T-helper 2 cell treated with Interferon-gamma antibody and Interleukin-4, amounts not matched to agents 100 ng/mL and 5 ng/mL, for 36 hours (primary cell): Measurements from ENCODE around the gene RAD18. TPM values are rescaled to one million over a fixed set of nuclear protein-coding genes. Genes with fewer than 3 reads are reported as not detected.

Experiments
- intact Hi-C: fragments of 100-400 bp; cut with micrococcal nuclease; formaldehyde crosslinking; loops from one replicate; pipeline ENCODE4 v1.15.1; 2023
- total RNA-seq: library from RNA; stranded (reverse); gene quantifications from 2 replicates; pipeline ENCODE4 v1.2.3, GENCODE V29; 2022

Gene RAD18
- total RNA-seq, 1 donor from 2014 or later, result 35.0 TPM

DNA sequence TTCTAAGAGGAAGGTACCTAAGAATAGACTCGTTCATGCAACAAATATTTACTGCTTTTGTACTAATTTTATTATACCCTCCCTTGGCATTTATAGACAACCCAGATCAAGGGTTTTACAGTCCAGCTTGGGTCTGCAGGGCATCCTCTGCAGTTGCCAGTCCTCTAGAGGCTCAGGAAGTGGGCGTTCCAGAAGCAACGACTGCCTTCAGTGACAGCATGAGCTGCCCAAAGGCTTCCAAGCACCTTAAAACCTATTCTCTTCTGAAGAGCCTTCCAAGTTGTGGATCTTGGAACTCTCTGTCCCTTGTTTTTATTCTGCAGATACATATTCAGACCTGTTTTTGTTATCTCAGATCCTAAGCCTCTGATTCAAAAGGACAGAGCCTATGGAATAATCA, 95.6 kb downstream of the RAD18 start:
- intact Hi-C loops, result no loop called here

GRCh38 chr3:8865697-8866096, 97.6 kb downstream of the RAD18 start:
- intact Hi-C loops, result no loop called here

- intact Hi-C loops, result no loop called here
These were observed 98.6 kb downstream of the RAD18 start for GRCh38 chr3:8864402-8865350.

GRCh38 chr3:8863891-8864290, 99.4 kb downstream of the RAD18 start:
- intact Hi-C loops, result no loop called here

DNA sequence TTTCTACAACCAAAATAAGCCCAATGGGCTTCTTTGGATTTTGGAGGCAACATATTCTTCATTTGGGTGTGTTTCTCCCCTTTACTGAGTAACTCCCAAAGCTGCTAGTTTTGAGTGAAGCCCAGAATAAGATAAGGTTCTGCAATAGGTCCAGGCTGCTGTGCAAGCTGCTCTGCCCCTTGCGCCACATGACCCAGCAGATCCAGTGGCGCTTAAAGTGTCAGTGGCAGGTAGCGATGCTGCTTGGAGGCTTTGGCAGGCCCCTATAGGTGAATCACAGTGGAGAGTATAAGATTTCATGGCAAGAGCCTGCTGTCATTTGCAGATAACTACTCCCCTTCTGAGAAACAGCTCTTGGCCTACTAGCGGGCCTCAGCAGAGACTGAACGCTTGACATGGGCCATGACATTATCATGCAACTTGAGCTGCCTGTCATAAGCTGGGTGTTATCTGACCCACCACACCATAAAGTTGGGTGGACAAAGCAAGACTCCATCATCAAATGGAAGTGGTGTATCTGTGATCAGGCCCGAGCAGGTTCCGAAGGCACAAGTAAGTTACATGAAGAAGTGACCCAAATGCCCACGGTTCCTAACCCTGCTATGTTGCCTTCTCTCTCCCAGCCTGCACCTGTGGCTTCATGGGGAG, 105.4 kb downstream of the RAD18 start:
- intact Hi-C loops, result no loop called here

DNA sequence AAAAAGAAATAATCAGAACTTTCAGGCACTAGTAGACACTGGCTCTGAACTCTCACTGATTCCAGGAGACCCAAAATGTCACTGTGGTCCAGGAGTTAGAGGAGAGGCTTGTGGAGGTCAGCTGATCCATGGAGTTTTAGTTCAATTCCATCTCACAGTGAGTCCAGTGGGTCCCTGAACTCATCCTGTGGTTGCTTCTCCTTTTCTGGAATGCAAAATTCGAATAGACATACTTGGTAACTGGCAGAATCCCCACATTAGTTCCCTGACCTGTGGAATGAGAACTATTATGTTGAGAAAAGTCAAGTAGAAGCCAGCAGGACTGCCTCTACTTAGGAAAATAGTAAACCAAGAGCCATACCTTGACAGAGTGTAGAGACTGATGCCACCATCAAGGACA, 106.6 kb downstream of the RAD18 start:
- intact Hi-C loops, result no loop called here

- intact Hi-C loops, result no loop called here
These were observed 107.2 kb downstream of the RAD18 start for GRCh38 chr3:8856071-8856470.

DNA sequence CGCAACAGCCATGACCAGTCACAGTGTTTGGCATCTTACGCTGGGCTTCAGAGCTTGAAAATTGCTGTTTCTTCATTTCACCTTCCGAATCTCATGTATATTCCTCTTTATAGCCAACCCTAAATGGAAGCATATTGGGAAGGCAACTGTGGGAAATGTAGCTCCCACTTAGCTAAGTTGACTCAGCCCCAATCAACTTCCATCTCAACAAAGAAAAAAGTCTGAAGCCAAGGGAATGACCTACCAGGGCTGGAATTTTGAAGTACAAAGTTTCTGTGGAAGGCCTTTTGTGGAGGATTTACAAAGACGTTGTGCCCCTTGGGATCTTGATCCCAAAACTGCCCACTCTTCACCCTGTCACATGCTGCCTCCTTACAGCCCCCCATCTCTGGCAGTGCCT, 108.6 kb downstream of the RAD18 start:
- intact Hi-C loops, result no loop called here

GRCh38 chr3:8853081-8853480, 110.2 kb downstream of the RAD18 start:
- intact Hi-C loops, result no loop called here

- intact Hi-C loops, result no loop called here
These were observed 110.8 kb downstream of the RAD18 start for GRCh38 chr3:8852511-8852910.

DNA sequence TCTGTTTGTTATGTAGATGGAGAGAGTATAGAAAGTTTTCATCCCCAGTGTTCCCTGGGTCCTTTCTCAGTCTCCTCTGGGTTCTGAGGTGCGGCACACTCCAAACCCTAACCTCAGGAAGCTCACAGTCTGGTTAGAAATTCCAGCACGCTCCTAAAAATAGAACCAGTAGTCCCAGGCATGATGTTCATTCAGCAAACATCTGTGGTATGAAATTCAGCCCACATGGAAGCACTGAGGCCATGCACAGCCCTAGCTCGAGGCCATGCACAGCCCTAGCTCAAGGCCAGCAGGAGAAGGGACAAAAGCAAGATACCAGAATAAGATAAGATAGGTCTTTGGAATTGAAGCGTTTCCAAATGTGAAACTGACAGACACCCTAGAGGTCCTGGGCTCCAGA, 111.6 kb downstream of the RAD18 start:
- intact Hi-C loops, result no loop called here

DNA sequence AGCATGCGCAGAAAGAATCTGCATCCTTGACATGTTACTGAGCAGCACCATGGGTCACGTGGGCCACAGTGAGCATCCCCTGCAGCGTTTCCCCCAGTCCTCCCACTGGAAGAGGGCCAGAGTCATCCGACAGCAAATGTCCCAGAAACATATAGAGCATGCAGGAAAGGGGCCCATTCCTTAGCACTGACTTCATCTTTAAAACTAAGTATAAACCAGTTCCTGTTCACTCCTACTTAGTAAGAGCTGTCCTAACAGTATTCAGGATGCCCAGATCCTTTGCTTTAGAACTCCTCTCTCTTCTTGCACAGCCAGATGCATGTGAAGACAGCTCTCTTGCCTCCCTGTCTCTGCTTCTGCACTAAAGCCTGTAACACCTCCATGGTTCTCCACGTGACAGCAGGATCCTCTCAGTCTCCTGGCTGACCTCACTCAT, 114.6 kb downstream of the RAD18 start:
- intact Hi-C loops, result no loop called here

- intact Hi-C loops, result no loop called here
These were observed 116.0 kb downstream of the RAD18 start for GRCh38 chr3:8847317-8847716.

- intact Hi-C loops, result no loop called here
These were observed 117.1 kb downstream of the RAD18 start for GRCh38 chr3:8846176-8846575.

GRCh38 chr3:8845641-8846040, 117.6 kb downstream of the RAD18 start:
- intact Hi-C loops, result no loop called here

DNA sequence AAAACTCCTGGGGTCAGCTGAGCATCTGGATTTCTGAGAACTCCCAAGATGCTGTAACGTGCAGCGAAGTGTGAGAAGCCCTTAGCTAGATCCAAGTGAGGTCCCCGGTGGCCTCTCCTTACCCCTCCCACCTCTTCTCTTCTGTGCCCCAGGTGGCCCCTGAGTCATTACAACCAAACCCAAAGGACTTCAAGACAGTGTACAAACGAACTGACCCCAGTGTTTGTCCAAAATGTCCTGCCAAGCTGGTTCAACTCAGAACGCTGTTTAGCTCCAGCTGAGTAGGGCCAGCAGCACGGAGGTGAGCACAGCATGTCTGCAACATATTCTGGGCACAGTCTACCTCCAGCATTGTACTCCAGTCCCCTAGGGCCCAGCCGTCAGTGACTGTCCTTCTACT, 119.9 kb downstream of the RAD18 start:
- intact Hi-C loops, result no loop called here

DNA sequence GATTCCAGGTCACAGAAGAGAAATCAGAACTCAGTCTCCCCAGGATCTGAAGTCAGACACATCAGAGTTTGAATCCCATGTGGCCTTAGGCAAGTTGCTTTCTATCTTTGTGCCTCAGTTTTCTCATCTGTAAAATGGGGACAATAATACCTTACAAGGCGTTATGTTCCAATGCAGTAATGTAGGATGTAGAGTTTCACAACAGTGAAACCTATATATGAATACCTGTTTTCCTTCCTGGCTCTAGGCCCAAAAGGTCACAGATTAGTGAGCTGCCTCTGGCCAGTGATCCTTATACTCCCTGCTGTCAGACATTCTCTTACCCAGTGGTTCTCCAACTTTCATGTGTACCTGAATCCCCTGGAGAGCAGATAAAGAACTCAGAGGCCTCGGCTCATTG, 121.0 kb downstream of the RAD18 start:
- intact Hi-C loops, result no loop called here

DNA sequence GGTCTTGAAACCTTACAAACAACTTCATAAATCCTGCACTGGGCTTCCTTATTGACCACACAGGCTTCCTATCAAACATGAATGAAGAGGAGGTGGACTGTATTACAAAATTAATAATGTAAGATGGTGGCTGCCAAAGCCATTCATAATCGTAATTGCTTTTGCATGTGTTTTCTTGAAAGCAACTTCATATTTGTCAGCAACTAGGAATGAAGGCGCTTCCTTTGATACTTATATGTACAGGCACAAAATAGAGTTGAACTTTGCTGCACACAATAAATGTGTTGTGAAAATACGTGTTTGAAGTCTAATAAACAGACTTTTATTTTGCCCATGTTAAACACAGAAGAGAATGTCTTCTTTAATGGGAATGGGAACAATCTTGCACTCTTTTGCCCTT, 121.8 kb downstream of the RAD18 start:
- intact Hi-C loops, result no loop called here

DNA sequence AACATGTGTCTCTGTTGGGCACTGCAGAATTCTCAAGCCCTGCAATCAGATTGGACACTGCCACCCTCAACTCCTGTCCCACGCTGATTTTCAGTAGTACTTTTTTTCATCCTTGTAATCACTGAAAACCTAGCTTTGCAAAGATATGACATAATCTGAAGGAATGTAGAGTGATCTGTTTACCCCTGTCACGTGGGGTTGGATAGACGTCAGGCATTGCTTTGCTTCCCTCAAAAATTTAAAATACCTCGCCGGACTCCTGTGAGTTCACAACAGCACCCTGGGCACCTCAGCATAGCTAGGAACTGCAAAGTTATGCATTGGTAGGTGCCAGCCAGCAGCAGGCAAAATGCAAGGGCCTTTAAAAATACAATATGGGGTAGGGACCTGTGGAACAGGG, 122.7 kb downstream of the RAD18 start:
- intact Hi-C loops, result no loop called here

- intact Hi-C loops, result no loop called here
These were observed 123.5 kb downstream of the RAD18 start for GRCh38 chr3:8839607-8840325.

DNA sequence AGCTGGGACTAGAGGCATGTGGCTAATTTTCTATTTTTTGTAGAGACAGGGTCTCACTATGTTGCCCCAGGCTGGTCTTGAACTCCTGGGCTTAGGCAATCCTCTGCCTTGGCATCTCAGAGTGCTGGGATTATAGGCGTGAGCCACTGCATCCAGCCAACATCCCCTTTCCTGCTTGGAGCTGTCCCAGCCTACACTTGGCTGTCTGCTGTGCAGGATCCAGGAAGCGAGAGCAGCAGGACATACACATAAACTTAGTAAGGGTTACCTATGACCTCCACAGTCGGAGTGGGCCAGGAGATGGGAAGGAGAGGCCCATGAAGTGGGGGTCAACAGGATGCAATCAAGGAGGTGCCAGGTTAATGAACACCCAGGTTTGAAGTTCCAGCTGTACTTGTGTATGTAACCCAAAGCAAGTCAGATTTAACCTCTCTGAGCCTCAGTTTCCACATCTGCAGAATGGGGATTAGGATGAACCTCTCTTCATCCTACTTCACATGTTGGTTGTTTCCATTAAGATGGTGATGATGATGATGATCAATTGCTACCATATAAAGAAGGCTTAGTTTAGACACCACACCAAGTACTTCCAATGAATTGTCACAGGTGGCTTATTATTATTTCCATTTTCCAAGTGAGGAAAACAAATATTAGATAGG, 124.4 kb downstream of the RAD18 start:
- intact Hi-C loops, result no loop called here

GRCh38 chr3:8838234-8838633, 125.0 kb downstream of the RAD18 start:
- intact Hi-C loops, result no loop called here
